ENCODE measurements around the gene RNF125. TPM values are rescaled to one million over a fixed set of nuclear protein-coding genes. Genes with fewer than 3 reads are reported as not detected.

RNF125 gene
- total and polyA plus RNA-seq, 10 of the 15 experiments (the other 5 are each of a cell fraction or from before 2014, with no cell fraction given), result 0.79 to 3.9 (median 2.9) TPM

- CTCF ChIA-PET, result no interaction called here
- no peak for TF ChIP-seq GABPA (IDR thresholded peaks at IDR 0.05; ENCODE audit: low read depth)
- TF ChIP-seq TAF1 (IDR thresholded peaks at IDR 0.05; ENCODE audit: borderline replicate concordance, low read depth, low read length), result no peak
- TF ChIP-seq MAX (IDR thresholded peaks at IDR 0.05; ENCODE audit: low read depth, low read length), result no peak
- TF ChIP-seq ATF3 (IDR thresholded peaks at IDR 0.05; ENCODE audit: borderline replicate concordance, extremely low read depth, low read depth, low read length), result no peak
- TF ChIP-seq NFYB (IDR thresholded peaks at IDR 0.05; ENCODE audit: insufficient read depth, low read depth, low read length), result no peak
- TF ChIP-seq CUX1 (IDR thresholded peaks at IDR 0.05; ENCODE audit: insufficient replicate concordance, low read depth, low read length), result no peak
- no peak for TF ChIP-seq NRF1 (conservative IDR thresholded peaks at IDR 0.05; ENCODE audit: low read depth, low read length)
- no peak for TF ChIP-seq NR2F1 (conservative IDR thresholded peaks at IDR 0.05)
- no peak for TF ChIP-seq SP1 (IDR thresholded peaks at IDR 0.05; ENCODE audit: low read depth, low read length)
- no peak for TF ChIP-seq E4F1 (IDR thresholded peaks at IDR 0.05; ENCODE audit: borderline replicate concordance, partially characterized antibody)
- TF ChIP-seq EZH2 (IDR thresholded peaks at IDR 0.05; ENCODE audit: borderline replicate concordance, control insufficient read depth, low read depth, low read length), result no peak
- TF ChIP-seq IRF3 (IDR thresholded peaks at IDR 0.05), result no peak
These were observed 35.6 kb upstream of the RNF125 start for GRCh38 chr18:31983020-31983419.

More at GRCh38 chr18:31983020-31983419, 35.6 kb upstream of the RNF125 start:
- Histone ChIP-seq H3K27ac (ENCODE audit: control insufficient read depth, insufficient read depth) (no peak overlapping the region), H3K4me1 (ENCODE audit: control insufficient read depth, insufficient read depth, low read length) (no peaks in the 10 kb centered on the region), H2AFZ (ENCODE audit: control insufficient read depth, low read depth, low read length) (no peak overlapping the region), H3K79me2 (ENCODE audit: control insufficient read depth, insufficient read depth, low read length) (no peaks in the 10 kb centered on the region), H3K36me3 (ENCODE audit: control insufficient read depth in 2 of 2, insufficient read depth in 2 of 2, low read length in 1 of 2) (no peaks in the 10 kb centered on the region), H3K9ac (ENCODE audit: control insufficient read depth, insufficient read depth, low read length) (no peak overlapping the region), H4K20me1 (ENCODE audit: control insufficient read depth, insufficient read depth) (no peaks in the 10 kb centered on the region), H3K9me3 (replicated peaks; ENCODE audit: control insufficient read depth, insufficient read depth, low read length) (peaks cover 4% of the 10 kb centered on the region; the same call in 2 of the 3 replicates), H3K4me3 (no peak overlapping the region), H3K27me3 (replicated peaks in 1 of 2; ENCODE audit: control insufficient read depth in 2 of 2, insufficient read depth in 2 of 2, low read length in 1 of 2) (no peaks in the 10 kb centered on the region), H3K4me2 (ENCODE audit: control insufficient read depth, insufficient read depth) (no peak overlapping the region)
- ATAC-seq (no peak), DNase-seq (ENCODE audit: low read depth, low spot score) (no peak), FAIRE-seq (no peak)
- no TSS peak for BruUV-seq (replicated peaks)
- 28% methylated on average over 3 of the region's 3 CpGs for WGBS (ENCODE audit: insufficient coverage, insufficient replicate concordance, low lambda C conversion rate, missing lambda C conversion rate)
- intact Hi-C loops (cut with micrococcal nuclease; ENCODE audit: unreplicated experiment) (no loop called here), in situ Hi-C loops (cut with MboI) (no loop called here)
- ChIA-PET SMC1A (ENCODE audit: uncharacterized antibody, unreplicated experiment) (no interaction called here), POLR2A (no interaction called here), RAD21 (ENCODE audit: unreplicated experiment) (no interaction called here)

Data from GM12878 (cell line).